LHCN-M2 (cell line): ENCODE data around the gene ZNF25. TPM values are rescaled to one million over a fixed set of nuclear protein-coding genes. Genes with fewer than 3 reads are reported as not detected.
"Not testable (repeated sequence)": the region's sequence is repeated elsewhere in the genome, so short reads cannot be mapped to it uniquely, and the experiment has no call there.

ENCODE experiments used
- DNase-seq: peaks from one replicate; pipeline ENCODE4 v3.0.0-alpha.2; 2012; ENCODE audit warnings: low read depth
- total RNA-seq: library from RNA; depleted of rRNA; stranded (reverse); fragments of >200 nt; gene quantifications from 2 replicates; pipeline ENCODE4 v1.2.3, GENCODE V29; 2014; rRNA removed

The ZNF25 gene
- total RNA-seq, 1 experiment from 2014 or later: 9.6 TPM

DNA sequence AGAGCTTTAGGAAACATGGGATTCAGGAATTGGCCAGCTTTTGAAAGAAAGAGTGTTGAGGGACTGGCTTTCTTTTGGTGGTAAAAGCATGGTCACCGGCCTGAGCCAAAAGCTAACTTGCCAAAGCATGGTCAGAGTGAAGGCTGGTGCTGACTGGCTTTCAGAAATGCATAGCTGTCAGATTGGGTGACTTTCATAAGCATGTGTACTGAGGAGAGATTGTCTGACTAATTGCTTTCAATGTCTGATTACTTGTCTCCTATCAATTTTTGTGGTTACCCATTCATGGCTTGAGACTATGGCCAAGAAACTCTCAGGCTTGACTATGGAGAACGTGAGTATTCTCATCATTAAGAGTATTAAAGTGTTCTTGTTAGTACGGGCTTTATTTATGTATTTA is 28.2 kb downstream of the ZNF25 start:
- DNase-seq: no peak

DNA sequence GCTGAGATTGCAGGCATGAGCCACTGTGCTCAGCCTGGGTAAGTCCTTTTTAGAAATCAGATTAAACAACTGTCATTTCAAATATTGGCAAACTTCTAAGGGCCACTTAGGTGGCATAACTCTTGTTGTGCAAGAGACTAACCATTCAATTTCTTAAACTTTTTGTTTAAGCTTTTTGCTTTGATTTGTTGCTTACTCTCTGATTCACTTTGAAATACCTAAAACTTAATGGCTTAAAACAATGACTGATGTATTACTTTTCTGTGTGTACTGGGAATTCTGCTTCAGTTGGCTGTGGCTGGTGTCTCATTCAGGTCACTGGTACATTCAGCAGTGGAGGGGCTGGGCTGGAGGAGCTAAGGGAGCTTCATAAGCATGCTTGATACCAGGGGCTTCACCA is 28.9 kb downstream of the ZNF25 start:
- no peak for DNase-seq

DNA sequence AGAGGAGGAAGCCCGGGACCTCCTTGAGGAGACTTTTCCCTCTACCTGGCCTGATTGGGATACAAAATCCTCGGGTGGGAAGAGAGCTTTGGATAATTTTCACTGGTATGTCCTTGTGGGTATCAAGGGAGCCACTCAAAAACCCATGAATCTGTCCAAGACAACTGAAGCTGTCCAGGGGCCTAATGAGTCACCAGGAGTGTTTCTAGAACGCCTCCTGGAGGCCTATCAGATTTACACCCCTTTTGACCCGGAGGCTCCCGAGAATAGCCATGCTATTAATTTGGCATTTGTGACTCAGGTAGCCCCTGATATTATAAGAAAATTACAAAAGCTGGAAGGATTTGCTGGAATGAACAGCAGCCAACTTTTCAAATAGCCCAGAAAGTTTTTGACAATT is 38.6 kb downstream of the ZNF25 start:
- DNase-seq: no peak

GRCh38 chr10:37934791-37935190 is 41.7 kb downstream of the ZNF25 start:
- DNase-seq: no peak

- no peak for DNase-seq
Measured at GRCh38 chr10:37930423-37930822, 46.0 kb downstream of the ZNF25 start.

DNA sequence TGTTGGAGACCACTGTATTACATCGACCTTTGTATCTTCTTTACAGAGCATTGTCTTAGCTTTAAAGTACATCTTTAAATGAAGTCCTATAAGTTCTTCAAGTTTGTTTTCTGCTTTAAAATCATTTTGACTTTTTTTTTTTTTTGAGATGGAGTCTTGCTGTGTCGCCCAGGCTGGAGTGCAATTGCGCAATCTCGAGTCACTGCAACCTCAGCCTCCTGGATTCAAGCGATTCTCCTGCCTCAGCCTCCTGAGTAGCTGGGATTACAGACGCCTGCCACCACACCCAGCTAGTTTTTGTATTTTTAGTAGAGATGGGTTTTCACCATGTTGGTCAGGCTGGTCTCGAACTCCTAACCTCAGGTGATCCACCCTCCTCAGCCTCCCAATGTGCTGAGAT is 68.3 kb downstream of the ZNF25 start:
- not testable (repeated sequence) for DNase-seq

GRCh38 chr10:37906382-37906781 is 70.1 kb downstream of the ZNF25 start:
- no peak for DNase-seq

Other genes with a start within 250 kb of the ZNF25 start
- gene ZNF248, start 119.0 kb downstream of the ZNF25 start, total RNA-seq: 5.4 and 6.1 TPM in 2 replicates
- gene ZNF33A, start 34.0 kb upstream of the ZNF25 start, total RNA-seq: 10.8 and 12.6 TPM in 2 replicates
- gene ZNF37A, start 117.7 kb upstream of the ZNF25 start, total RNA-seq: 10.9 and 11.6 TPM in 2 replicates